Sigmoid colon (tissue), 7 donors: ENCODE measurements around the gene NT5DC4. TPM values are rescaled to one million over a fixed set of nuclear protein-coding genes. Genes with fewer than 3 reads are reported as not detected.
A peak's percentile ranks its signal among the peaks of the same experiment; 100 is the strongest.

Experiments
- DNase-seq: peaks from one replicate; pipeline ENCODE4 v3.0.0-alpha.2; 2019
- H3K27ac ChIP-seq, 4 donors: fragments of 200-600 bp; sonication (generic); one replicate each; pipeline ENCODE4 v1.5.1; 2016 to 2019; ENCODE audit warnings: mild to moderate bottlenecking in 1 of 4
- H3K27me3 ChIP-seq, 3 donors: fragments of 200-600 bp; sonication (generic); one replicate each; pipeline ENCODE4 v1.5.1; 2019; ENCODE audit warnings: mild to moderate bottlenecking in 1 of 3
- H3K36me3 ChIP-seq, 4 donors: fragments of 200-600 bp; sonication (generic); one replicate each; pipeline ENCODE4 v1.5.1; 2016 to 2019
- H3K4me1 ChIP-seq, 4 donors: fragments of 200-600 bp; sonication (generic); one replicate each; pipeline ENCODE4 v1.5.1; 2017 to 2019
- H3K4me3 ChIP-seq, 4 donors: fragments of 200-600 bp; sonication (generic); one replicate each; pipeline ENCODE4 v1.5.1; 2017 to 2019; ENCODE audit warnings: mild to moderate bottlenecking in 2 of 4, moderate library complexity in 1 of 4
- H3K9me3 ChIP-seq, 4 donors: fragments of 200-600 bp in 3 of 4; sonication (generic) in 3 of 4; one replicate each; pipeline versions ENCODE4 v1.5.1 to v1.6.1; 2013 to 2019
- CTCF ChIP-seq, 4 experiments: fragments of 450-650 bp in 3 of 4; fragments of 200-600 bp in 1 of 4; IDR thresholded peaks; one replicate each; pipeline ENCODE4 v1.5.1; 2016 to 2019; ENCODE audit warnings: antibody characterized with exemption in 4 of 4, mild to moderate bottlenecking in 3 of 4, moderate library complexity in 2 of 4
- EP300 ChIP-seq, 4 donors: sonication (generic); formaldehyde crosslinking; IDR thresholded peaks; one replicate each; pipeline ENCODE4 v1.6.1; 2017; ENCODE audit warnings: antibody characterized with exemption in 4 of 4
- POLR2A ChIP-seq, 2 donors: fragments of 450-650 bp; IDR thresholded peaks; one replicate each; pipeline ENCODE4 v1.6.1; 2016; ENCODE audit warnings: antibody characterized with exemption in 2 of 2, mild to moderate bottlenecking in 2 of 2, moderate library complexity in 2 of 2
- POLR2AphosphoS5 ChIP-seq, 4 donors: sonication (generic); formaldehyde crosslinking; IDR thresholded peaks; one replicate each; pipeline ENCODE4 v1.6.1; 2017; ENCODE audit warnings: antibody characterized with exemption in 4 of 4
- WGBS, 2 donors: extraction: QIAGEN DNeasy Blood & Tissue Kit; methylation state at CpG; one replicate each; pipeline ENCODE4 v1.1.7; 2013; 5-methylcytosine and 5-hydroxymethylcytosine counted together
- intact Hi-C: fragments of 100-400 bp; cut with DNase I; formaldehyde crosslinking; loops from one replicate; pipeline ENCODE4 v1.15.1; 2023
- polyA plus RNA-seq, 3 donors: library from polyadenylated mRNA; stranded (reverse); fragments of 200-250 nt; gene quantifications; one replicate each; pipeline ENCODE4 v1.2.3, GENCODE V29; 2013
- total RNA-seq, 4 donors: library from RNA; depleted of rRNA; stranded (reverse); fragments of >200 nt; gene quantifications; one replicate each; pipeline ENCODE4 v1.1.0, GENCODE V29; 2016
- donor health status: healthy with polysubstance abuse.
- donor health status: Bipolar disorder and iron deficiency.
- donor health status: healthy.

The NT5DC4 gene
- total and polyA plus RNA-seq, 7 donors = 0.89 TPM; not detected in 6

DNA sequence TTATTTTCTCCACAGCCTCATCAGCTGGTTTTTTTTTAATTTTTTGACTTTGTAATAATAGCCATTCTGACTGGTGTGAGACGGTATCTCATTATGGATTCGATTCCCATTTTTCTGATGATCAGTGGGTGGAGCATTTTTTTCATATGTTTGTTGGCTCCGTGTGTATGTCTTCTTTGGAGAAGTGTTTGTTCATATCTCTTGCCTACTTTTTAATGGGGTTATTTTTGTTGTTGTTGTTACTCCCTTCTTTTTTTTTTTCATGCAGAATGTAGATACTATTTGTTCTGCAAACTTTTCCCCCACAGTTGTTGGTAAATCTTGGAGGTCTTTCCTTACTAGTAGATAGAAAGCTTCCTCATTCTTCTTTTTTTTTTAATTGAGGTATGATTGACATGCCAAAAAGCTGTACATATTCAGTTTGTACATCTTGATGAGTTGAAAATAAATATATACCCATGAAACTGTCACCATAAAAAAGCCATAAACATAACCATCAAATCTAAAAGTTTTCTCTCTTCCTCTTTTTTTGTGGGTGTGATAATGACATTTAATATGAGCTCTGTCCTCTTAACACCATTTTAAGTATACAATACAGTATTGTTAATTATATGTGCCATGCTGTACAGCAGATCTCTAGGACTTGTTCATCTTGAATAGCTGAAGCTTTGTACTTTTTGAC, 21.8 kb upstream of the NT5DC4 start:
- no peak overlapping the region for H3K4me3 ChIP-seq
- no peak for TF ChIP-seq POLR2AphosphoS5 (IDR thresholded peaks at IDR 0.05)
- TF ChIP-seq POLR2A (IDR thresholded peaks at IDR 0.05) = no peak
- TF ChIP-seq CTCF (IDR thresholded peaks at IDR 0.05) = no peak
- no peak for TF ChIP-seq EP300 (IDR thresholded peaks at IDR 0.05)
- 87 to 90% methylated on average over 3 of the region's 3 CpGs for WGBS, 2 donors
- DNase-seq = no peak
- no peaks in the 10 kb centered on the region for H3K9me3 ChIP-seq
- intact Hi-C loops = no loop called here
- H3K36me3 ChIP-seq = no peaks in the 10 kb centered on the region
- no peak overlapping the region for H3K27ac ChIP-seq
- peaks cover 0 to 7% (median 0%) of the 10 kb centered on the region in 4 donors for H3K4me1 ChIP-seq
- H3K27me3 ChIP-seq = no peaks in the 10 kb centered on the region

DNA sequence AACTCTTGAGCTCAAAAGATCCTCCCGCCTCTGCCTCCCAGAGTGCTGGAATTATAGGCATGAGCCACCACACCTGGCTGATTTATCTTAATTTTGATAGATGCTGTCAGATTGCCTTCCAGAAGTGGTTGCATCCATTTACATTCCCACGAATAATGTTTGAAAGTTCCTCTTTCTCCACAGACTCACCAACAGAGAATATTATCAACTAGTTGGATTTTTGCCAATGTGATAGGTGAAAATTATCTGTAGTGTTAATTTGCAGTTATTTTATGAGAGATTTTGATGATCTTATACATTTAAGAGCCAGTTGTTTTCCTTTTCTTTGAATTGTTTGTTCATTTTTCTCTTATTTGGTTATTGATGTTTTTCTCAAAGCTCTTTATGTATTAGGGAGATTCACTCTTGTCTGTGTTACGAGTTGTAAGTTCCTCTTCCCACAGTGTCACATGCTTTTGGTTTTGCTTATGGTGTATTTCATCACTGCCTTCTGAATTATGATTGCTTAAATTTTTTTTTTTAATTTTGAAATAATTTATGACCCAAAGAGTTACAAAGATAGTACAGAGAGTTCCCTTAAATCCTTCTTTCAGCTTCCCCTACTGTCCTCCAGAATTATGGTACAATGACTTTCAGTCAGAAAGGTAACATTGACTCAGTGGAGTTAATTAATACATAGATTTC, 20.7 kb upstream of the NT5DC4 start:
- H3K27ac ChIP-seq = peak overlapping the region in 3 of 4 donors; percentile 13 to 48 (median 27)
- TF ChIP-seq POLR2AphosphoS5 (IDR thresholded peaks at IDR 0.05) = no peak
- no peak for TF ChIP-seq POLR2A (IDR thresholded peaks at IDR 0.05)
- no peak for TF ChIP-seq EP300 (IDR thresholded peaks at IDR 0.05)
- no peak for TF ChIP-seq CTCF (IDR thresholded peaks at IDR 0.05)

DNA sequence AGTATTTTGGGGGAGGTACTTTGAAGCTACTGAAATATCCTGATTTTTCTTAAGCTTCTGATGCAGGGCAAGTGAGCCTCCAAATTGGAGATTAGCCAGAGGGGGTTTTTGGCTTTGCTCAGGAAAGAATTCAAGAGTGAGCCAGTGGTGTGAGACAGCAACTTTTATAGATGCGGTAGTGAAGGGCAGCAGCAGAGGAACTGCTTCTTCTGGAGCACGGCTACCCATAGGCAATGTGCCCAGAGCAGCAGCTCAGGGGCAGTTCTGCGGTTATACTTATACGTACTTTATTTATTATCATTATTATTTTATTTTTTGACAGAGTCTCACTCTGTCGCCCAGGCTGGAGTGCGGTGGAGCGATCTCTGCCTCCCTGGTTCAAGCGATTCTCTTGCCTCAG, 19.8 kb upstream of the NT5DC4 start:
- H3K4me3 ChIP-seq = no peak overlapping the region
- peak; percentile 57 for DNase-seq
- no peaks in the 10 kb centered on the region for H3K36me3 ChIP-seq
- peak overlapping the region; percentile 13 to 48 (median 22) for H3K27ac ChIP-seq
- WGBS, 2 donors = 65 to 93% methylated on average over 8 of the region's 8 CpGs
- intact Hi-C loops = no loop called here
- no peaks in the 10 kb centered on the region for H3K9me3 ChIP-seq
- H3K4me1 ChIP-seq = peaks cover 0 to 7% (median 0%) of the 10 kb centered on the region in 4 donors
- no peak for TF ChIP-seq POLR2A (IDR thresholded peaks at IDR 0.05)
- no peak for TF ChIP-seq EP300 (IDR thresholded peaks at IDR 0.05)
- TF ChIP-seq CTCF (IDR thresholded peaks at IDR 0.05) = no peak
- no peak for TF ChIP-seq POLR2AphosphoS5 (IDR thresholded peaks at IDR 0.05)
- no peaks in the 10 kb centered on the region for H3K27me3 ChIP-seq

More for the DNA sequence above, 20.7 kb upstream of the NT5DC4 start:
- intact Hi-C loops = no loop called here
- Histone ChIP-seq H3K27me3 (no peaks in the 10 kb centered on the region), H3K9me3 (no peaks in the 10 kb centered on the region), H3K36me3 (no peaks in the 10 kb centered on the region), H3K4me1 (peaks cover 0 to 7% (median 0%) of the 10 kb centered on the region in 4 donors), H3K4me3 (no peak overlapping the region)
- DNase-seq = no peak
- WGBS, 2 donors = 63% methylated on average over 3 of the region's 3 CpGs

GRCh38 chr2:112703684-112704083, 17.1 kb upstream of the NT5DC4 start:
- H3K4me3 ChIP-seq = no peak overlapping the region
- 46 to 99% methylated on average over 2 of the region's 2 CpGs for WGBS, 2 donors
- TF ChIP-seq POLR2AphosphoS5 (IDR thresholded peaks at IDR 0.05) = no peak
- TF ChIP-seq CTCF (IDR thresholded peaks at IDR 0.05) = no peak
- TF ChIP-seq POLR2A (IDR thresholded peaks at IDR 0.05) = no peak
- TF ChIP-seq EP300 (IDR thresholded peaks at IDR 0.05) = no peak
- intact Hi-C loops = no loop called here
- H3K4me1 ChIP-seq = peaks cover 0 to 7% (median 0%) of the 10 kb centered on the region in 4 donors
- H3K9me3 ChIP-seq = no peaks in the 10 kb centered on the region
- H3K27me3 ChIP-seq = no peaks in the 10 kb centered on the region
- no peaks in the 10 kb centered on the region for H3K36me3 ChIP-seq
- no peak for DNase-seq
- no peak overlapping the region for H3K27ac ChIP-seq
